Heart right ventricle (tissue), 16 donors: ENCODE measurements around the gene ESPNL. TPM values are rescaled to one million over a fixed set of nuclear protein-coding genes. Genes with fewer than 3 reads are reported as not detected.
A peak's percentile ranks its signal among the peaks of the same experiment; 100 is the strongest.

ENCODE experiments used
- ATAC-seq, 8 donors: fragments of 200-7000 bp; cut with Tn5 transposase; one replicate each; pipeline ENCODE4 v1.9.1; 2020; ENCODE audit warnings: mild to moderate bottlenecking in 8 of 8, moderate library complexity in 8 of 8, moderate number of reproducible peaks in 1 of 8
- DNase-seq, 2 donors: peaks; one replicate each; pipeline ENCODE4 v3.0.0-alpha.2; 2020
- H3K27ac ChIP-seq, 10 donors: fragments of 200-600 bp; sonication (generic) in 2 of 10; one replicate each; pipeline versions ENCODE4 v1.5.0 to v1.8.0; 2020 to 2022; ENCODE audit warnings: mild to moderate bottlenecking in 3 of 10
- H3K27me3 ChIP-seq, 7 donors: fragments of 200-600 bp; one replicate each; pipeline ENCODE4 v1.8.0; 2021 to 2022; ENCODE audit warnings: mild to moderate bottlenecking in 2 of 7
- H3K36me3 ChIP-seq, 9 donors: fragments of 200-600 bp; sonication (generic) in 1 of 9; one replicate each; pipeline versions ENCODE4 v1.5.0 to v1.8.0; 2020 to 2022; ENCODE audit warnings: mild to moderate bottlenecking in 2 of 9
- H3K4me1 ChIP-seq, 9 donors: fragments of 200-600 bp; sonication (generic) in 1 of 9; one replicate each; pipeline versions ENCODE4 v1.5.0 to v1.8.0; 2020 to 2022; ENCODE audit warnings: mild to moderate bottlenecking in 4 of 9
- H3K4me3 ChIP-seq, 10 donors: fragments of 200-600 bp; sonication (generic) in 2 of 10; one replicate each; pipeline versions ENCODE4 v1.5.0 to v1.8.0; 2020 to 2022; ENCODE audit warnings: mild to moderate bottlenecking in 7 of 10, moderate library complexity in 2 of 10
- H3K9me3 ChIP-seq, 11 donors: fragments of 200-600 bp in 10 of 11; sonication (generic) in 2 of 11; one replicate each; pipeline versions ENCODE4 v1.5.0 to v1.8.0; 2013 to 2022; ENCODE audit warnings: mild to moderate bottlenecking in 2 of 11, control low read depth in 1 of 11, moderate library complexity in 1 of 11
- WGBS, 2 donors: extraction: QIAGEN DNeasy Blood & Tissue Kit; methylation state at CpG; one replicate each; pipeline ENCODE4 v1.1.7; 2013; ENCODE audit warnings: inconsistent platforms in 1 of 2; 5-methylcytosine and 5-hydroxymethylcytosine counted together
- intact Hi-C, 10 donors: fragments of 100-400 bp; cut with DNase I; formaldehyde crosslinking; loops; one replicate each; pipeline versions ENCODE4 v1.11.1 to v1.14.2; 2022
- polyA plus RNA-seq, 2 donors: library from polyadenylated mRNA; stranded (reverse); fragments of 200-250 nt; gene quantifications; one replicate each; pipeline ENCODE4 v1.2.3, GENCODE V29; 2013
- total RNA-seq, 10 donors: library from RNA; stranded (reverse); fragmentation: NEBNext Ultra II Directional in 3 of 10; extraction: Animal tissue kit (Norgen Biotek cat#: 25700) in 3 of 10; gene quantifications; one replicate each; pipeline versions ENCODE4 v1.2.1 to v1.2.4, GENCODE V29; 2021 to 2023
- TF ChIP-seq, protein P1 (sequence below), 9 donors: fragments of 200-600 bp; sonication (generic) in 2 of 9; IDR thresholded peaks; one replicate each; pipeline versions ENCODE4 v1.5.0 to v1.8.0; 2021 to 2022; ENCODE audit warnings: antibody characterized with exemption in 9 of 9, mild to moderate bottlenecking in 5 of 9, moderate library complexity in 1 of 9
- donor health status: Arrhythmogenic right ventricular cardiomyopathy.
- donor health status: ischemic (EF 13 %, LVEDD 7.1; RV severe dilation, severe dysfunction).
- donor health status: healthy with polysubstance abuse.
- donor health status: DM: no; HTN: yes; CAD: no.
- donor health status: DM: no; HTN: no; CAD: no.
- donor health status: ischemic (EF 25% LVEDD 6.9; RV normal size, moderate dysfunction).
- donor health status: ischemic (EF 25% LVEDD 5.7; RV mildly dilated, moderate dysfunction).
- donor health status: healthy.
- donor health status: DM: yes; HTN: yes; CAD: no.
- donor health status: Ischemic cardiomyopathy.
- donor health status: ischemic (EF 35%, LVEDD 5.7; RV mildly dilated, moderate dysfunction).
- donor health status: nonischemic (EF 11% LVEDD 7.7; RV severe dilation, severe dysfunction).
- donor health status: DM: yes; HTN: yes; CAD: no.
- donor health status: PGD.
- donor health status: ischemic (EF 29% LVEDD 5.4; RV normal size, mild dysfunction).
- donor health status: nonischemic (EF 23%, LVEDD 6.1; RV moderate dilation, normal function).

The ESPNL gene
- total and polyA plus RNA-seq, 12 donors: 0.01 to 1.7 (median 0.33) TPM; not detected in 2

DNA sequence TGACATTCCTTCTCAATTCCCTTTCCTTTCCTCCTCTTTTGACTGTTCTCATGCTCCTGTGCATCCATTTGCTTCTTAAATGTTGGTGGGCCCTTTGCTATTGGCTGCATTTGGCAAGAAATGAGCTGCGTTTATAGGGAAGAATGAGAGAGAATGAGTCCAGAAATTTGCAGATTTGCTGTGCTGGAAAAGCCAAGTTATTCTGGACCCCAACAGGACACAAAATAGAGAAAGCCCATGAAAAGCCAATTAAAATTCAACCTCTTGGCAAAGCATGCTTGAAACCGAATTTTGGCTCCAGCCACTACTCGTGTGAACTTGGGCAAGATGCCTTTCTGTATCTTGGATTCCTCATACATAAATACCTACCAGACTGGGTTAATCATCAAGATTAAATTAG is 40.6 kb upstream of the ESPNL start:
- H3K4me1 ChIP-seq: peaks cover 2 to 25% (median 17%) of the 10 kb centered on the region in 9 donors
- DNase-seq: no peak
- no peak for ATAC-seq
- no peaks in the 10 kb centered on the region for H3K9me3 ChIP-seq
- peak overlapping the region in 2 of 10 donors; percentile 92 to 96 for H3K27ac ChIP-seq
- H3K36me3 ChIP-seq: peaks cover 0 to 4% (median 0%) of the 10 kb centered on the region in 9 donors
- intact Hi-C loops: no loop called here
- TF ChIP-seq, protein P1, sequence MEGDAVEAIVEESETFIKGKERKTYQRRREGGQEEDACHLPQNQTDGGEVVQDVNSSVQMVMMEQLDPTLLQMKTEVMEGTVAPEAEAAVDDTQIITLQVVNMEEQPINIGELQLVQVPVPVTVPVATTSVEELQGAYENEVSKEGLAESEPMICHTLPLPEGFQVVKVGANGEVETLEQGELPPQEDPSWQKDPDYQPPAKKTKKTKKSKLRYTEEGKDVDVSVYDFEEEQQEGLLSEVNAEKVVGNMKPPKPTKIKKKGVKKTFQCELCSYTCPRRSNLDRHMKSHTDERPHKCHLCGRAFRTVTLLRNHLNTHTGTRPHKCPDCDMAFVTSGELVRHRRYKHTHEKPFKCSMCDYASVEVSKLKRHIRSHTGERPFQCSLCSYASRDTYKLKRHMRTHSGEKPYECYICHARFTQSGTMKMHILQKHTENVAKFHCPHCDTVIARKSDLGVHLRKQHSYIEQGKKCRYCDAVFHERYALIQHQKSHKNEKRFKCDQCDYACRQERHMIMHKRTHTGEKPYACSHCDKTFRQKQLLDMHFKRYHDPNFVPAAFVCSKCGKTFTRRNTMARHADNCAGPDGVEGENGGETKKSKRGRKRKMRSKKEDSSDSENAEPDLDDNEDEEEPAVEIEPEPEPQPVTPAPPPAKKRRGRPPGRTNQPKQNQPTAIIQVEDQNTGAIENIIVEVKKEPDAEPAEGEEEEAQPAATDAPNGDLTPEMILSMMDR (IDR thresholded peaks at IDR 0.05): no peak
- H3K4me3 ChIP-seq: peak overlapping the region in 7 of 10 donors; percentile 76 to 95 (median 82)
- 74 to 75% methylated on average over 3 of the region's 3 CpGs for WGBS, 2 donors
- H3K27me3 ChIP-seq: no peaks in the 10 kb centered on the region

DNA sequence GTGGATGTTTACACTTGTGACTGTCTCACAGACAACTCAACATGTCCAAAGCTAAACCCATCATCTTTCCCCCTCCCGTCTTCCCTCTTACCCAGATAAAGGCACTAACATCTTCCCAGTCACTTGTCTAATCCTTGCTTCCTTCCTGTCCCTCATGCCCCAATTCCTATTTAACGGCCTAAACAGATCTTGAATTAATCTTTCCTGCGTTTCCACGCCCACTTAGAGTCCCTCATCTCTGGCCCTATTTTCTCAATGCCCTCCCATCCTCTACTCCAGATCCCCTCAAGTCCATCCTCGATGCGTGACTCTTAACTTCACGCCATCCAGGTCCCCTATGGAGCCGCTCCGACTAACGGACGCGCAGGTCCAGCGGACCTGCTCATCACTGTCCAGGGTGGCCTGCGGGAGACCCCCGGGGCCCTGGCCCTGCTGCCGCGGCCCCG is 40.0 kb upstream of the ESPNL start:
- intact Hi-C loops: loop anchor here in 4 of 10 donors (5.0 to 10.0 kb wide), 4 partner anchors 82 to 205 kb away; partner anchors contain the start of genes UBE2F (in 3 of the 4) and RAMP1 (in 1 of the 4)
- TF ChIP-seq, protein P1 (IDR thresholded peaks at IDR 0.05): no peak
- H3K27ac ChIP-seq: peak overlapping the region; percentile 69 to 96 (median 88)
- H3K9me3 ChIP-seq: no peaks in the 10 kb centered on the region
- H3K4me3 ChIP-seq: peak overlapping the region; percentile 70 to 95 (median 81)
- H3K27me3 ChIP-seq: no peaks in the 10 kb centered on the region
- ATAC-seq: peak in 1 of 8 donors; percentile 10
- peaks cover 0 to 10% (median 0%) of the 10 kb centered on the region in 9 donors for H3K36me3 ChIP-seq
- DNase-seq: no peak
- WGBS, 2 donors: 1% methylated on average over 18 of the region's 18 CpGs
- peaks cover 2 to 25% (median 17%) of the 10 kb centered on the region in 9 donors for H3K4me1 ChIP-seq

DNA sequence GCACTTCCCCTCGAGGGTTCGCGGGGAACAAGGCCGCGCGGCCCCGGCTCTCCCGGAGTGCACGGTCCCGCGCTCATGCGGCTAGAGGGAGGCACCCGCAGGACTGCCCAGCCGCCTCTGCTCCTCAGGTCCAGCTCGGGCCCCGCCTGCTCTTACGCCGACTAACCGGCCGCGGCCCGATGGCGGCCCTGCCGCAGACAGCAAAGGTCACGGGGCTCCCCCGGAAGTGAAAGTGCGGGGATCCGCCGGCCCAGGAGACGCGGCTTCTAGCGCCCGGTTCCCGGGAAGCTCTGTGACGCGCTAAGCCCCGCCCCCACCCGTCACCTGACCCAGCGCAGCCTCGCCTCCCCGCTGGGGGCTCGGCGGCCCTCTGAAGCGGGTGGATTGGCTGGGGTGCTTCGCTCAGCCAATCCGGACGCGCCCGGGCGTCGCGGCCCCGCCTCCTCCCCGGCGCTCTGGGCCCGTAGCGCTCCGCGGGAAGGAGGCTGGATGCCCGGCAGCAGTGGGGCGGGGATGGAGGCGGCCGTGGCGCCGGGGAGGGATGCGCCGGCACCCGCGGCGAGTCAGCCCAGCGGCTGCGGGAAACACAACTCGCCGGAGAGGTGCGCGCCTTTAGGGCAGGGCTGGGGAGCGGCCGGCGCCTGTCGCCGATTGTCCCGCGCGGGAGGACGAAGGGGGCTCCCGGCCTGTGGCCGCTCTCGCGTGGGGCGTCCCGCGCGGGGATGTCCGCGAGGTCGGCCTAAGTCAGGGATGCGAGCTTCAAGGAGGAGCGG is 39.4 kb upstream of the ESPNL start, which contains the start of gene SCLY:
Gene SCLY (plus strand): TSS at position 460 of the 773 bp plus-strand sequence. CDS start 54 bp downstream, at position 514.
- ATAC-seq (peak; percentile 99 to 100 (median 100)), DNase-seq (peak; percentile 97 to 98)
- 0 to 1% methylated on average over 98 of the region's 98 CpGs for WGBS, 2 donors
- peaks cover 2 to 25% (median 17%) of the 10 kb centered on the region in 9 donors for H3K4me1 ChIP-seq
- H3K4me3 ChIP-seq: peak within 1 kb of the TSS; percentile 70 to 95 (median 81)
- peaks cover 0 to 16% (median 0%) of the 10 kb centered on the region in 9 donors for H3K36me3 ChIP-seq
- H3K27ac ChIP-seq: peak within 1 kb of the TSS; percentile 69 to 96 (median 88)
- H3K27me3 ChIP-seq: no peaks in the 10 kb centered on the region
- H3K9me3 ChIP-seq: no peaks in the 10 kb centered on the region
- intact Hi-C loops: loop anchor here in 4 of 10 donors (5.0 to 10.0 kb wide), 4 partner anchors 82 to 206 kb away; partner anchors contain the start of genes UBE2F (in 3 of the 4) and RAMP1 (in 1 of the 4)
- TF ChIP-seq, protein P1 (IDR thresholded peaks at IDR 0.05): no peak
